GM12892 (cell line): Measurements from ENCODE around the gene AURKAIP1.

ENCODE experiments used
- DNase-seq: peaks from one replicate; pipeline ENCODE4 v3.0.0; 2011; ENCODE audit not compliant: insufficient read length
- FAIRE-seq: peaks from 2 replicates; lab custom pipeline; 2011; peaks lifted over from hg19 to GRCh38; lab: Jason Lieb, UNC
- POLR2A ChIP-seq: IDR thresholded peaks from 2 replicates; pipeline ENCODE4 v1.6.1; 2011; ENCODE audit warnings: low read depth, low read length, control low read depth
- POLR2AphosphoS5 ChIP-seq: IDR thresholded peaks from 2 replicates; pipeline ENCODE4 v1.6.1; 2011; ENCODE audit warnings: low read depth, low read length, control low read depth
- TAF1 ChIP-seq: IDR thresholded peaks from 2 replicates; pipeline ENCODE4 v1.6.1; 2011; ENCODE audit warnings: low read depth, mild to moderate bottlenecking, control low read depth, low read length, borderline replicate concordance

AURKAIP1 gene

DNA sequence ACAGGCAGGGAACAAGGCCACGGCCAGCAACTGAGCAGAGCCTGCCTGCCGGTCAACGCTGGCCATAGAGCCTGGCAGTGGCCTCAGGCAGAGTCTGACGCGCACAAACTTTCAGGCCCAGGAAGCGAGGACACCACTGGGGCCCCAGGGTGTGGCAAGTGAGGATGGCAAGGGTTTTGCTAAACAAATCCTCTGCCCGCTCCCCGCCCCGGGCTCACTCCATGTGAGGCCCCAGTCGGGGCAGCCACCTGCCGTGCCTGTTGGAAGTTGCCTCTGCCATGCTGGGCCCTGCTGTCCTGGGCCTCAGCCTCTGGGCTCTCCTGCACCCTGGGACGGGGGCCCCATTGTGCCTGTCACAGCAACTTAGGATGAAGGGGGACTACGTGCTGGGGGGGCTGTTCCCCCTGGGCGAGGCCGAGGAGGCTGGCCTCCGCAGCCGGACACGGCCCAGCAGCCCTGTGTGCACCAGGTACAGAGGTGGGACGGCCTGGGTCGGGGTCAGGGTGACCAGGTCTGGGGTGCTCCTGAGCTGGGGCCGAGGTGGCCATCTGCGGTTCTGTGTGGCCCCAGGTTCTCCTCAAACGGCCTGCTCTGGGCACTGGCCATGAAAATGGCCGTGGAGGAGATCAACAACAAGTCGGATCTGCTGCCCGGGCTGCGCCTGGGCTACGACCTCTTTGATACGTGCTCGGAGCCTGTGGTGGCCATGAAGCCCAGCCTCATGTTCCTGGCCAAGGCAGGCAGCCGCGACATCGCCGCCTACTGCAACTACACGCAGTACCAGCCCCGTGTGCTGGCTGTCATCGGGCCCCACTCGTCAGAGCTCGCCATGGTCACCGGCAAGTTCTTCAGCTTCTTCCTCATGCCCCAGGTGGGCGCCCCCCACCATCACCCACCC lies 43.7 kb downstream of the AURKAIP1 start, which contains the start of gene TAS1R3:
Gene TAS1R3 (plus strand): TSS at position 213 of the 898 bp plus-strand sequence. CDS start 66 bp downstream, at position 279.
- FAIRE-seq, result no peak
- TF ChIP-seq POLR2AphosphoS5 (no peak), POLR2A (no peak), TAF1 (no peak)

DNA sequence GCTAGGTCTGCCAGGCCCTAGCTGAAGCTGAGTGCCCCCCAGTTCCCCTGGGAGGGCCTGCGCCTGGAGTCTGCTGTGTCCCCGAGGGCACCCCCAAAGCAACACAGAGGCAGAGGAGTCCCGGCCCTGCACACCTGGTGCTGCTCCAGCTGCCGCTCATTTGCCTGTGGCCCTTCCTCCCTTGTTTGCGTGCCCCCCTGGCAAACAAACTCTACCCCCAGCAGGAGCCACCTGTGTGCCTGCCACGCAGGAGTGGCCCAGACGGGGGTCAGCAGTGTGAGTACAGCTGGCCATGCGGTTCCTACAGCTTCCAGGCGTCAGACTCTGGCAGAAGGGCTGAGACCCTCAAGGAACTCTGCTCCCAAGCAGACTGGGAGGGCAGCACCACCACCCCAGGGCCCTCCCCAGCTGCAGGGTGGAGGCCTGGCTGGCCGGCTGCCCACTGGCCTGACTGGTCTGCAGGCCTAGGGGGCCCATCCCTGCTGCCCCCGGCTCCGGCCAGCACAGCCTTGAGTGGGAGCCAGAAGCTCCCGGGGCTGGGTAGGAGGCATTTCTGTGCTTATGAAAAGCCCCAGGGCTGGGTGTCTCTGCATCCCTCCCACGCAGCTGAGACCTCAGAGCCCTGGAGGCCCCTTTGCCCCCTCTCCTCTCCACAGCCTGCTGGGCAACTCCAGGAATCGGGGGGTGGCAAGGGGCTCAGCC lies 44.5 kb downstream of the AURKAIP1 start:
- no peak for FAIRE-seq
- DNase-seq, result no peak
- TF ChIP-seq TAF1 (no peak), POLR2AphosphoS5 (no peak), POLR2A (no peak)

More for the DNA sequence above, 43.7 kb downstream of the AURKAIP1 start, which contains the start of gene TAS1R3:
- no peak for DNase-seq

DNA sequence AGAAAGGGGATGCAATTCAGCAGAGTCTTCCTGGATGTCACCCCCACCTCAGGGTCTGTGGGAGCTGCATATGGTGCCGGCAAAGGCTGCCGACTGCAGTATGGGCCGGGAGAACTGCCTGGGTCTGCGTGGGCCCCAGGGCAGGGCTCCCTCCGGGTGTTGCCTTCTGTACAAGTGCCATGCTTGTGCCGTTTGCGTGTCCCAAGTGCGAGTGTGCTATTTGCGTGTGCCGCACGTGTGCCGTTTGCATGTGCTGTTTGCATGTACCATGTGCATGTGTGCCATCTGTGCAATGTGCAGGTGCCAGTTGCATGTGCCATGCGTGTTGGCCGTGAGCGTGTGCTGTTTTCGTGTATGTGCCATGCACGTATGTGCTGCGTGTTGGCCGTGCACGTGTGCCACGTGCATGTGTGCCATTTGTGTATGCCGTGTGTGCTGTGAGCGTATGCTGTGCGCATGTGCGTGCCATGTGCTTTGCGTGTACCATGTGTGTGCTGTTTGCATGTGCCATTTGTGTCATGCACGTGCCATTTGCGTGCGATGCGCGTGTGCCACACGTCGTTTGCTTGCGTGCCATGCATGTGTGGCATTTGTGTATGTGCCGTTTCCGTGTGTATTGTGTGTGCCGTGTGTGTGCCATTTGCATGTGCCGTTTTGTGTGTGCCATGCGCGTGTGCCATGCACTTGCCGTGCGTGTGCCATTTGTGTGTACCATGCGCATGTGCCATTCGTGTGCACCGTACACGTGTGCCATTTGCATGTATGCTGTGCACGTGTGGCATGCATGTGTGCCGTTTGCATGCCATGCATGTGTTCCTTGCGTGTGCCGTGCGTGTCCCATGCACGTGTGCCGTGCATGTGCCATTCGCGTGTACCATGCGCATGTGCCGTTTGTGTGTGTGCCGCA lies 45.5 kb downstream of the AURKAIP1 start:
- FAIRE-seq (peak; percentile 21), DNase-seq (no peak)
- TF ChIP-seq POLR2AphosphoS5, result peak; percentile 73
- TF ChIP-seq TAF1, result no peak

DNA sequence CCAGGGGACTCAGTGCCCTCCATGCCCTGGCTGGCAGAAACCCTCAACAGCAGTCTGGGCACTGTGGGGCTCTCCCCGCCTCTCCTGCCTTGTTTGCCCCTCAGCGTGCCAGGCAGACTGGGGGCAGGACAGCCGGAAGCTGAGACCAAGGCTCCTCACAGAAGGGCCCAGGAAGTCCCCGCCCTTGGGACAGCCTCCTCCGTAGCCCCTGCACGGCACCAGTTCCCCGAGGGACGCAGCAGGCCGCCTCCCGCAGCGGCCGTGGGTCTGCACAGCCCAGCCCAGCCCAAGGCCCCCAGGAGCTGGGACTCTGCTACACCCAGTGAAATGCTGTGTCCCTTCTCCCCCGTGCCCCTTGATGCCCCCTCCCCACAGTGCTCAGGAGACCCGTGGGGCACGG lies 46.8 kb downstream of the AURKAIP1 start:
- no peak for FAIRE-seq
- no peak for DNase-seq
- no peak for TF ChIP-seq POLR2AphosphoS5
- no peak for TF ChIP-seq POLR2A
- no peak for TF ChIP-seq TAF1

DNA sequence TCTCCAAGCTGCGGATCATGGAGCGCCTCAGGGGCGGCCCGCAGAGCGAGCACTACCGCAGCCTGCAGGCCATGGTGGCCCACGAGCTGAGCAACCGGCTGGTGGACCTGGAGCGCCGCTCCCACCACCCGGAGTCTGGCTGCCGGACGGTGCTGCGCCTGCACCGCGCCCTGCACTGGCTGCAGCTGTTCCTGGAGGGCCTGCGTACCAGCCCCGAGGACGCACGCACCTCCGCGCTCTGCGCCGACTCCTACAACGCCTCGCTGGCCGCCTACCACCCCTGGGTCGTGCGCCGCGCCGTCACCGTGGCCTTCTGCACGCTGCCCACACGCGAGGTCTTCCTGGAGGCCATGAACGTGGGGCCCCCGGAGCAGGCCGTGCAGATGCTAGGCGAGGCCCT lies 47.7 kb downstream of the AURKAIP1 start:
- no peak for TF ChIP-seq POLR2AphosphoS5
- no peak for TF ChIP-seq POLR2A
- TF ChIP-seq TAF1, result no peak
- FAIRE-seq, result no peak
- no peak for DNase-seq

DNA sequence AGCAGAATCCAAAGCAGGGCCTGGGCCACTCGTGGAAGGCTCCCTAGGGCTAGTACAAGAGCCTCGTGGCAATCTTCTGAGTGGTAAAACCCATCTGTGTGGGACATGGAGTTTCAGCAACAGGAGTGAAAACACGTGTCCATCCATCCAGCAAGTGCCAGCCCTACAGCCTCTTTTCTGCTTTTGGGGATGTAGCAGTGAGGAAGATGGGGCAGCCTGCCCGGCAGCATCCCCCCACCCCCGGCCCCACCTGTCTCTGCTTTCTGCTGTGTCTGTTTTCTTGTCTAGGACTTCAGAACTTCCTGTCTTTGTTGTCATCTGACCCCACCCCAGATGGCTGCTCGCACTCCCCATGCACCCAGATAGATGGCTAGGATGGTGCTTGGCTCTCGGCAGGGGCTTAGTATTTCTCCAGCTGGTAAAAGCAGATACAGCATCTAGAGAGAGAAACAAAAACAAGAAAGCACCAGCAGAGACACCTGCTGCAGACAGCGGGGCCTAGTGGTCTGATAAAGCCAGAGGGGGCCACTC lies 48.9 kb downstream of the AURKAIP1 start:
- no peak for DNase-seq
- FAIRE-seq, result no peak
- TF ChIP-seq TAF1 (no peak), POLR2A (no peak), POLR2AphosphoS5 (no peak)

DNA sequence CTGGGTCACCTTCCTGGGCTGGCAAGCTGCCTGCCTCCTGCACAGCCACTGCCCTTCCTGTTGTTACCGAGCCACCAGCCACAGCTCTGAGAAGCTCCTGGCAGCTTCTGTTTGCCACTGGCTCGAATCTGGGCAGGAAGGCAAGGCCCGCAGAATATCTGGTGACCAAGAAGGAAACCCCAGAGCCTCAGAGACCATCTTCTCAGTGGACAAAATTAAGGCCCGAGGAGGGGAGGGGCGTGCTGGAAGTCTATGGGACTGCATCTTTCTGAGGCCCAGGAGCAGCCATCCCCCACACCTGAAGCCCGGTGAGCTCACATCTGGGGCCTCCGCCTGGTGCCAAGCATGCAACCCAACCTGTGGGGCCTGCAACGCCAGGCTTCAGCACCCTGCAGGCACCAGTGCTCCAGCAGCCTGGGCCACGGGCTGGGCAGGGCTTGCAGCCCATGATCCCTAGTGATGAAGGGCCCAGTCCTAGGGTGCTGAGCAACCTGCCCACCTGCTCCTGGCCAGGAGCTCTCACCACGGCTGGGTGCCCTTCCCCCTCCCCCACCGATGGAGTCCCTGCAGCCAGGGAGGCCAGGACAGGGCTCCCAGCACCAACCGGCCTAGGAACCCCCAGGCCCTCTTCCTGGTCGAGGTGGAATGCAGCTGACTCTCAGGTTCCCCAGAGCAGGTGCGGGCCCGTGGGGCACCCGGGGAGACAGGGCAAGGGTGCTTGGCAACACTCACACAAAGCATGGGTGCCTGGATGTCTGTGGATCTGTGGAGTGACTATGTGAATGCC lies 49.5 kb downstream of the AURKAIP1 start:
- TF ChIP-seq TAF1 (no peak), POLR2A (no peak), POLR2AphosphoS5 (no peak)
- FAIRE-seq (no peak), DNase-seq (no peak)

DNA sequence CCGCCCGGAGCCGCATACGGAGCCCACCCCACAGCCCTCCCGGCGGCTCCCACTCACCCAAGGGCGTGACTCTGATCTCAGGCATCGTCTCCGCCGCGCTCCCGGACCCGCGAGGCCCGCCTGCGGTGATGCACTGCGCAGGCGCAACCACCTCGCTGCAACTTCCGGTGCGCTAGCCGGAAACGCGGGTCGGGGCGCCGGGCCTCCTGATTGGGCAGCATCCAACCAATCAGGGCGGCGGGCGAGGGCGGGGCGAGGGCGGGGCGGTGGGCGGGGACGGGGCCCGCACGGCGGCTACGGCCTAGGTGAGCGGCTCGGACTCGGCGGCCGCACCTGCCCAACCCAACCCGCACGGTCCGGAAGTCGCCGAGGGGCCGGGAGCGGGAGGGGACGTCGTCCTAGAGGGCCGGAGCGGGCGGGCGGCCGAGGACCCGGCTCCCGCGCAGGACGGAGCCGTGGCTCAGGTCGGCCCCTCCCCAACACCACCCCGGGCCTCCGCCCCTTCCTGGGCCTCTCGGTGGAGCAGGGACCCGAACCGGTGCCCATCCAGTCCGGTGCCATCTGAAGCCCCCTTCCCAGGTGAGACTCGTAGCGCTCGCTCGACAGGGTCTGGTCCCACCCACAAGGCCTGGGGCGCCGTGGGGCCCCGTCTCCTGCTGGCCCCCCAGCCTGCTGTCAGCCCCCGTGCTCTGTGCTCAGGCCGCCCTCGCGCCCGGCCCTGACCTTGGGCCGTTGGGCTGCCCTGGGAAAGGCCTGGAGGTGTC lies 50.3 kb downstream of the AURKAIP1 start, which contains the start of the genes CPTP and INTS11:
Gene CPTP (plus strand): TSS at position 279 of the 764 bp plus-strand sequence. CDS start 2,109 bp downstream, outside the sequence.
Gene INTS11 (minus strand): TSS at position 137 of the 764 bp plus-strand sequence. CDS start 52 bp downstream, at position 85.
- FAIRE-seq (peak; percentile 98), DNase-seq (peak; percentile 99)
- TF ChIP-seq POLR2A, result peak; percentile 83
- TF ChIP-seq TAF1, result peak; percentile 3; the same call in 1 of the 2 replicates
- TF ChIP-seq POLR2AphosphoS5, result peak; percentile 65

DNA sequence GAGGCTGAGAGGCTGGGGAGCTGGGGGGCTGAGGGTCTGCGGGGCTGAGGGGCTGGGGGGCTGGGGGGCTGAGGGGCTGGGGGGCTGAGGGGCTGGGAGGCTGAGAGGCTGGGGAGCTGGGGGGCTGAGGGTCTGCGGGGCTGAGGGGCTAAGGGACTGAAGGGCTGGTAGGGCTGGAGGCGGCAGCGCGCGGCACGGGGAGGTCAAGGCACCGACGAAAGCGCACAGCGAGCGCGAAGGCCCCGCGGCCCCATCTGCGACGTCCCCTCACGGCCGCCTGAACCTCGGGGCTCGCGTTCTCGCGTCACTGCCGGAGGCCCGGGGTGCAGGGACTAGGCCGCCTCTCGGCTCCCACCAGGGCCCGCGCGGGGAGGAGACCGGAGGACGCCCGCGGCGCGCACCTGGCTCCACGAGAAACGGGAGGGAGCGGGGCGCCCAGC lies 50.9 kb downstream of the AURKAIP1 start:
- DNase-seq (no peak), FAIRE-seq (no peak)
- no peak for TF ChIP-seq TAF1
- TF ChIP-seq POLR2A, result no peak
- TF ChIP-seq POLR2AphosphoS5, result no peak
